Measurements from ENCODE around the gene B3GLCT.

DNA sequence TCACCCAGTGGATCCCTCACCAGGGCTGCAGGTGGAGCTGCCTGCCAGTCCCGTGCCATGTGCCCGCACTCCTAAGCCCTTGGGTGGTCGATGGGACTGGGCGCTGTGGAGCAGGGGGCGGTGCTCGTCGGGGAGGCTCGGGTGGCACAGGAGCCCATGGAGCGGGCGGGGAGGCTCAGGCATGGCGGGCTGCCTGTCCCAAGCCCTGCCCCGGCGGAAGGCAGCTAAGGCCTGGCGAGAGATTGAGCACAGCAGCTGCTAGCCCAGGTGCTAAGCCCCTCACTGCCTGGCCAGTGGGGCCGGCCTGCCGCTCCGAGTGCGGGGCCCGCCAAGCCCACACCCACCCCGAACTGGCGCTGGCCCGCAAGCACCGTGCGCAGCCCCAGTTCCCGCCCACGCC, 16.8 kb upstream of the B3GLCT start:
- TF ChIP-seq POLR2A (IDR thresholded peaks at IDR 0.05; ENCODE audit: low read depth, low read length): no peak
- no peak for TF ChIP-seq POLR2AphosphoS5 (IDR thresholded peaks at IDR 0.05; ENCODE audit: low read depth, low read length)
- no peak for TF ChIP-seq TAF1 (IDR thresholded peaks at IDR 0.05; ENCODE audit: borderline replicate concordance, low read depth, low read length)
